Stimulated activated CD4-positive, alpha-beta T cell treated with anti-CD3 and anti-CD28 coated beads, Interleukin-12 subunit alpha, Interleukin-12 subunit beta, amount 100 ng/mL, for 48 hours (primary cell): ENCODE measurements around the gene MED1.
"Not testable (repeated sequence)": the region's sequence is repeated elsewhere in the genome, so short reads cannot be mapped to it uniquely, and the experiment has no call there.

ENCODE experiments used
- DNase-seq, 3 donors: peaks; one replicate each; pipeline ENCODE4 v3.0.0-alpha.2; 2020; ENCODE audit warnings: low read depth in 2 of 3, low spot score in 1 of 3

The MED1 gene

GRCh38 chr17:39450847-39451581, at the start of gene MED1:
Gene MED1, minus strand, starts transcription at chr17:39451263. Its CDS starts 201 bp downstream, at chr17:39451062.
- DNase-seq: peak; percentile 89 to 93 (median 92)

- not testable (repeated sequence) for DNase-seq
These were observed 45.9 kb upstream of the MED1 start for GRCh38 chr17:39496921-39497320.

GRCh38 chr17:39487946-39488345, 36.9 kb upstream of the MED1 start:
- DNase-seq: no peak

GRCh38 chr17:39487490-39487889, 36.4 kb upstream of the MED1 start:
- DNase-seq: not testable (repeated sequence)

GRCh38 chr17:39486242-39486641, 35.2 kb upstream of the MED1 start:
- no peak for DNase-seq

GRCh38 chr17:39485555-39485954, 34.5 kb upstream of the MED1 start:
- no peak for DNase-seq

GRCh38 chr17:39484178-39484577, 33.1 kb upstream of the MED1 start:
- DNase-seq: no peak

GRCh38 chr17:39483506-39483905, 32.4 kb upstream of the MED1 start:
- no peak for DNase-seq

- not testable (repeated sequence) for DNase-seq
These were observed 28.6 kb upstream of the MED1 start for GRCh38 chr17:39479631-39480030.

GRCh38 chr17:39473310-39473709, 22.2 kb upstream of the MED1 start:
- DNase-seq: no peak

GRCh38 chr17:39468610-39469009, 17.5 kb upstream of the MED1 start:
- not testable (repeated sequence) for DNase-seq

GRCh38 chr17:39464639-39465181, 13.6 kb upstream of the MED1 start:
- not testable (repeated sequence) for DNase-seq

GRCh38 chr17:39462631-39463375, 11.7 kb upstream of the MED1 start:
- DNase-seq: no peak

- DNase-seq: peak in 1 of 3 donors; percentile 8
These were observed 11.0 kb upstream of the MED1 start for GRCh38 chr17:39461926-39462569.

- DNase-seq: peak; percentile 88 to 98 (median 94)
These were observed 10.3 kb upstream of the MED1 start, which contains the start of gene CDK12 for GRCh38 chr17:39461113-39461925. Gene CDK12, plus strand, starts transcription at chr17:39461486. Its CDS starts 586 bp downstream, at chr17:39462072.

GRCh38 chr17:39455919-39456318, 4.9 kb upstream of the MED1 start:
- DNase-seq: no peak

- no peak for DNase-seq
These were observed 1.0 kb downstream of the MED1 start for GRCh38 chr17:39450051-39450450.

- DNase-seq: no peak
These were observed 3.5 kb downstream of the MED1 start for GRCh38 chr17:39447561-39447960.

GRCh38 chr17:39443326-39443725, 7.7 kb downstream of the MED1 start:
- DNase-seq: no peak

GRCh38 chr17:39439868-39440267, 11.2 kb downstream of the MED1 start:
- not testable (repeated sequence) for DNase-seq

- DNase-seq: no peak
These were observed 21.5 kb downstream of the MED1 start for GRCh38 chr17:39429600-39429999.
